Vagina (tissue), 2 donors: ENCODE results near the gene SUMO3. TPM values are rescaled to one million over a fixed set of nuclear protein-coding genes. Genes with fewer than 3 reads are reported as not detected.

Experiments used
- DNase-seq, 2 donors: peaks; one replicate each; pipeline ENCODE4 v3.0.0-alpha.2; 2017; ENCODE audit errors: extremely low spot score in 2 of 2
- H3K27ac ChIP-seq: fragments of 200-600 bp; sonication (generic); one replicate; pipeline ENCODE4 v1.5.1; 2019
- H3K27me3 ChIP-seq: fragments of 200-600 bp; sonication (generic); one replicate; pipeline ENCODE4 v1.5.1; 2019
- H3K36me3 ChIP-seq, 2 donors: fragments of 200-600 bp; sonication (generic); one replicate each; pipeline ENCODE4 v1.5.1; 2017 to 2019
- H3K4me1 ChIP-seq: fragments of 200-600 bp; sonication (generic); one replicate; pipeline ENCODE4 v1.5.1; 2019
- H3K4me3 ChIP-seq, 2 donors: fragments of 200-600 bp; sonication (generic); 1 replicate in 1 of 2; 2 replicates in 1 of 2; pipeline ENCODE4 v1.5.1; 2016 to 2019
- H3K9me3 ChIP-seq: fragments of 200-600 bp; sonication (generic); one replicate; pipeline ENCODE4 v1.5.1; 2019
- POLR2A ChIP-seq, 2 donors: fragments of 450-650 bp; IDR thresholded peaks; one replicate each; pipeline ENCODE4 v1.6.1; 2017; ENCODE audit warnings: antibody characterized with exemption in 2 of 2, mild to moderate bottlenecking in 2 of 2, moderate library complexity in 2 of 2
- POLR2AphosphoS5 ChIP-seq, 2 donors: sonication (generic); formaldehyde crosslinking; IDR thresholded peaks; one replicate each; pipeline ENCODE4 v1.9.0; 2017; ENCODE audit warnings: antibody characterized with exemption in 2 of 2, mild to moderate bottlenecking in 2 of 2, low read depth in 1 of 2; ENCODE audit not compliant: insufficient read depth in 1 of 2
- intact Hi-C: fragments of 100-400 bp; cut with DNase I; formaldehyde crosslinking; loops from one replicate; pipeline ENCODE4 v1.15.1; 2023
- total RNA-seq: library from RNA; depleted of rRNA; stranded (reverse); fragments of >200 nt; gene quantifications from one replicate; pipeline ENCODE4 v1.2.3, GENCODE V29; 2016
- TF ChIP-seq, protein P1 (sequence below), 3 experiments: fragments of 450-650 bp in 2 of 3; fragments of 200-600 bp in 1 of 3; sonication (generic) in 1 of 3; IDR thresholded peaks; one replicate each; pipeline ENCODE4 v1.5.1; 2017 to 2019; ENCODE audit warnings: antibody characterized with exemption in 3 of 3, mild to moderate bottlenecking in 2 of 3, moderate library complexity in 2 of 3

SUMO3 gene
- total RNA-seq, 1 donor from 2014 or later, result 70.0 TPM

DNA sequence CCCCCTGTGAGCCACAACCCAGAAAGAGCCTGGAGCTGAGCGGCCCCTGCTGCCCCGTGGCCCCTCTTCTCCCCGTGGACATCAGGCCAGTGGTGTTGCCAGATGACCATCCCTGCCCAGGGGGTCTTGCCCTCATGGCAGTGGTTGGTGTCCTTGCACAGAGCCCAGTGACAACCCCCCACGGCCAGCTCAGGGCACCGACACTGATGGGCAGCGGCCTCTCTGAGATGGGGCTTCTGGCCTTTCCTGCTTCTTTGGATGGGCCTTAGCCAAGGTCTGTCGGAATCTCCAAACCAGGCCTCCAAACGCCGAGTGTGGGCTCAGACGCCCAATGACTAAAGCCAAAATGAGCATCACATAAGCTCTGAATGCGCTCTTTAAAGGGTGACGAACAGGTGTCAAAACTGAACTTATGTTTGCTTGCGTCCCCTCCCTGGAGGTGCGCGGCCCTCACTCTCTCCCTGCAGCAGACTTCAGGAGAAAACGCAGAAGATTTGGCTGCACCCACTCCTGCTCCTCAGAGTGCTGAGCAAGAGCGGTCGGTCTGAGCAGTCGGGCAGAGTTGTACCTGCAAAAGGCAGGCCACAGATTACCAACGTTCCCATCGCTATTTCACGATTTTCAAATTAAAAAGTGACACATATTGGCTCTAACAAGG is 58.1 kb downstream of the SUMO3 start:
- no peak for TF ChIP-seq POLR2AphosphoS5 (IDR thresholded peaks at IDR 0.05; ENCODE audit: insufficient read depth in 1 of 2, low read depth in 1 of 2)
- TF ChIP-seq POLR2A (IDR thresholded peaks at IDR 0.05), result no peak
- TF ChIP-seq, protein P1, sequence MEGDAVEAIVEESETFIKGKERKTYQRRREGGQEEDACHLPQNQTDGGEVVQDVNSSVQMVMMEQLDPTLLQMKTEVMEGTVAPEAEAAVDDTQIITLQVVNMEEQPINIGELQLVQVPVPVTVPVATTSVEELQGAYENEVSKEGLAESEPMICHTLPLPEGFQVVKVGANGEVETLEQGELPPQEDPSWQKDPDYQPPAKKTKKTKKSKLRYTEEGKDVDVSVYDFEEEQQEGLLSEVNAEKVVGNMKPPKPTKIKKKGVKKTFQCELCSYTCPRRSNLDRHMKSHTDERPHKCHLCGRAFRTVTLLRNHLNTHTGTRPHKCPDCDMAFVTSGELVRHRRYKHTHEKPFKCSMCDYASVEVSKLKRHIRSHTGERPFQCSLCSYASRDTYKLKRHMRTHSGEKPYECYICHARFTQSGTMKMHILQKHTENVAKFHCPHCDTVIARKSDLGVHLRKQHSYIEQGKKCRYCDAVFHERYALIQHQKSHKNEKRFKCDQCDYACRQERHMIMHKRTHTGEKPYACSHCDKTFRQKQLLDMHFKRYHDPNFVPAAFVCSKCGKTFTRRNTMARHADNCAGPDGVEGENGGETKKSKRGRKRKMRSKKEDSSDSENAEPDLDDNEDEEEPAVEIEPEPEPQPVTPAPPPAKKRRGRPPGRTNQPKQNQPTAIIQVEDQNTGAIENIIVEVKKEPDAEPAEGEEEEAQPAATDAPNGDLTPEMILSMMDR (IDR thresholded peaks at IDR 0.05), result no peak
- DNase-seq, result no peak
- no peak overlapping the region for H3K27ac ChIP-seq
- intact Hi-C loops, result no loop called here
- no peak overlapping the region for H3K4me3 ChIP-seq
- H3K27me3 ChIP-seq, result no peaks in the 10 kb centered on the region
- no peaks in the 10 kb centered on the region for H3K4me1 ChIP-seq
- no peaks in the 10 kb centered on the region for H3K9me3 ChIP-seq
- no peaks in the 10 kb centered on the region for H3K36me3 ChIP-seq

DNA sequence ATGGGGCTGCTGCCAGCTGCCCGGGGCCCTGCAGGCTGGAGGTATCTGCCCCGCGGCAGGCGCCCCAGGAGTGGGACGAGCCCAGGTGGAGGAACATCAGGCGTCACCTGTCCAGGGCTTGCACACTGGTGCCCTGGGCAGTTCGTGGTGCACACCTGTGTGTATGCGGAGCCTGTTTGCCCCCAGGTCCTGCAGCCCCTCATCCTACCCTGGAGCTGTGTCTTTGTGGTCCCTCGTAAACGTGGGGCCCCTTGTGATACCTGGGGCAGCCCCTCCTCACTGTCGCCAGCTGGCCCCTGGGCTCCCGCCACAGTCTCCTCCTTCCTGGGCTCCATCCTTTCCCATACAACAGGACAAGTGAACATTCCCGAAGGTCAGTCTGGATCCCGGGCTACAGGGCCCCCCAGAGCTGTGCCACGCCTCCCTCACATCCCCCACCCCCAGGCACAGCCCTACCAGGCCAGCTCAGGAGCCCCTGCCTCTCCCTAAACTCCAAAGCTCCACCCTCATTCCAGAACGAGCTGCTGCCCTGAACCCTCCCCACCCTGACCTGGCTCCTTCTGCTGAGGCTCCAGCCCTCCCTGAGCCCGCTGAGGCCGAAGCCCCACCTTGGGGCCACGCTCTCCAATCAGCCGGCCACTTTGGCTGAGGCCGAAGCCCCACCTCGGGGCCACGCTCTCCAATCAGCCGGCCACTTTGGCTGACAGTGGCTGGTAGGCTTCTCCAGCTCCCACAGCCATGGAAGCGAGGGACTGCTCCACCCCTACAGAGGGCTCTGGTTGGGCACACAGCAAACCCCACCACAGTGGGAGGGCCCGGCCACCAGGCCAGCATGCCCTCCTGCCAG is 58.9 kb downstream of the SUMO3 start:
- H3K27me3 ChIP-seq, result no peaks in the 10 kb centered on the region
- no peak overlapping the region for H3K27ac ChIP-seq
- H3K36me3 ChIP-seq, result no peaks in the 10 kb centered on the region
- intact Hi-C loops, result no loop called here
- no peak for TF ChIP-seq POLR2A (IDR thresholded peaks at IDR 0.05)
- no peak for TF ChIP-seq POLR2AphosphoS5 (IDR thresholded peaks at IDR 0.05; ENCODE audit: insufficient read depth in 1 of 2, low read depth in 1 of 2)
- TF ChIP-seq, protein P1 (IDR thresholded peaks at IDR 0.05), result no peak
- H3K9me3 ChIP-seq, result no peaks in the 10 kb centered on the region
- no peak overlapping the region for H3K4me3 ChIP-seq
- no peaks in the 10 kb centered on the region for H3K4me1 ChIP-seq
- DNase-seq, result no peak

DNA sequence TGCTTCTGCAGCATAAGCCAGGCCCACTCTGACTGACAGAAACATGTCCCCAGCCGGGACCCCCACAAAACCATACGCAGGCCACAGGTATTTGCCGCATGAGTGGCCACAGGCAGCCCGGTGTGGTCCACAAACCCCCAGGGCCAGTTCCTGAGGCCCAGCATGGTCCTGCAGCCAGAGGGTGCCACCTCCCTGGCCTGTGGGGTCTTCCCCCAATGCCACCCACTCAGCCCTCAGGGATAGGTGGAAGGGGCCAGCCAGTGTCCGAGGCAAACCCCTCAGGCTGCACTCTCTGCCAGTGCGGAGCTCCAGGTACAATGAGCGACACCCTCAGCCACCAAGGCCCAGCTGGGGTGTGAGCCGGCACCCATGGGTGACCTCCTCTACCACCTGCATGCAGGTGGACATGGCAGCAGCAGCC is 59.7 kb downstream of the SUMO3 start:
- H3K4me1 ChIP-seq, result peaks cover 4% of the 10 kb centered on the region
- H3K27me3 ChIP-seq, result no peaks in the 10 kb centered on the region
- H3K27ac ChIP-seq, result no peak overlapping the region
- no peak overlapping the region for H3K4me3 ChIP-seq
- TF ChIP-seq, protein P1 (IDR thresholded peaks at IDR 0.05), result no peak
- TF ChIP-seq POLR2AphosphoS5 (IDR thresholded peaks at IDR 0.05; ENCODE audit: insufficient read depth in 1 of 2, low read depth in 1 of 2) (no peak), POLR2A (IDR thresholded peaks at IDR 0.05) (no peak)
- no peak for DNase-seq
- intact Hi-C loops, result no loop called here
- no peaks in the 10 kb centered on the region for H3K9me3 ChIP-seq
- H3K36me3 ChIP-seq, result no peaks in the 10 kb centered on the region

DNA sequence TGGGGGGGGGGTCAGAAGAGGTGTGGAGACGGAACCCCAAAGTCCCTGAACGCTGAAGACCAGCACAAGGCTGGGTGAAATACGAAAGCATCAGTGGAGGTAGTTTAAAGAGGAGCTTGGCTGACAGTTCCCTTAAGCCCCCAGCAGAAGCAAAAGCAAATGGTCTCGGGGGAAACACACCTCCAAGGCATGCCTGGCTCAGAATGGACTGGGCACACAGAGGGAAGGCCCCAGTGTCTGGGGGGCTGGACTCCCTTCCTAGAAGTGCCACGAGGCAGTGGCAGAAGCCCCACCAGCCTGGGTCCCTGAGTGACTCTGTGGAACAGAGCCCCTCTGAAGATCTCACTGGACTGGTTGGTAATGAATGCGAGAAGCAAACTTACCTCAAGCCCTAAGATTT is 60.1 kb downstream of the SUMO3 start:
- peaks cover 5% of the 10 kb centered on the region for H3K4me1 ChIP-seq
- no peaks in the 10 kb centered on the region for H3K36me3 ChIP-seq
- TF ChIP-seq POLR2A (IDR thresholded peaks at IDR 0.05) (no peak), POLR2AphosphoS5 (IDR thresholded peaks at IDR 0.05; ENCODE audit: insufficient read depth in 1 of 2, low read depth in 1 of 2) (no peak)
- TF ChIP-seq, protein P1 (IDR thresholded peaks at IDR 0.05), result no peak
- intact Hi-C loops, result no loop called here
- H3K4me3 ChIP-seq, result no peak overlapping the region
- H3K9me3 ChIP-seq, result no peaks in the 10 kb centered on the region
- no peak for DNase-seq
- H3K27me3 ChIP-seq, result no peaks in the 10 kb centered on the region
- H3K27ac ChIP-seq, result no peak overlapping the region
